ENCODE results near the gene SNED1. TPM values are rescaled to one million over a fixed set of nuclear protein-coding genes. Genes with fewer than 3 reads are reported as not detected.

The SNED1 gene
- polyA plus RNA-seq, 1 donor from 2014 or later: 0.32 TPM

DNA sequence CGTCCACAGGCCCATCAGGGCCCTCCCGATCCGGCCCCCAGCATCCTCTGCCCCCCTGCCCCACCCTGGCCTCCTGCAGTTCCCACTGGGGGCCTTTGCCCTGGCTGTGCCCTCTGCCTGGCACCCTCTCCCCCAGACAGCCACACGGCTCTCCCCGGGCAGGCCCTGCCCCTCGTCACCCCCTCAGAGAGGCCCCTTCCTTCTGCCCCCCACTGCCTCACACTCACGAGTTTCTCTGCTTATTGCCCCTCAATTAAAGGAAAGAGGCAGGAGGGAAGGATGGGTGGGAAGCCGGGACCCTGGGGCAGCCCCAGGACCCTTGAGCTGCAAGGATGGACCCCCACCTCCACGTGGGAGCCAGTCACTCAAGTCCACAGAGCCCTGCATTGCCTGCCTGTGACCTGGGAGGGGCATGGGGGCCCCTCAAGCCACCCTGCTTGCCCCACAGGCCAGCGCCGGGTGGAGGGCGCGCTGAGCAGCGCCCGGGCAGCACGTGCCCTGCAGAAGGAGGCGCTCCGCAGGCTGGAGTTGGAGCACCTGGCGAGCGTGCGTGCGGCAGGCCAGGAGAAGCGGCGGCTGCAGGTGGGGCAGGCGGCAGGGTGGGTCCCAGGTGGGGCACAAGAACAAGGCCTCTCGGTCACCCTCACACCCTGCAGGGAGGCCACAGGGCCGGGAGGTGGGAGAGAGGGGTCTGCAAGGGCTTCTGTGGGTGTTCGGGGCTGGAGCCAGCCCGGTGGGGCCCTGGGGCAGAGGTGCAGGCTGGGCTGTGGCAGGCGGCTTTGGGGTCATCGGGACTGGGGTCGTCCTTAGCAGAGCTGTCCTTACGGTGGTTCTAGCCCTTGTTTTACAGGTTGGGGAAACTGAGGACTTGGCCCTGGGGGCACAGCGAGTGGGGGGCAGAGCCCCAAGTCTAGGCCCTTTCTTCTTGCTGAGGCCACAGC lies 30.5 kb upstream of the SNED1 start:
- no peaks in the 10 kb centered on the region for H3K9me3 ChIP-seq (ENCODE audit: low read length)
- no peak overlapping the region for H3K4me3 ChIP-seq (ENCODE audit: low read length)
- no peaks in the 10 kb centered on the region for H3K27me3 ChIP-seq (ENCODE audit: insufficient read depth, low read depth, low read length)
- H3K36me3 ChIP-seq (ENCODE audit: insufficient read depth, low read length): no peaks in the 10 kb centered on the region
- no peaks in the 10 kb centered on the region for H3F3A ChIP-seq (ENCODE audit: insufficient read depth, low read length, poor library complexity, severe bottlenecking)
- no peak overlapping the region for H3K4me2 ChIP-seq (ENCODE audit: low read length)
- no peaks in the 10 kb centered on the region for H3K79me2 ChIP-seq (replicated peaks; ENCODE audit: insufficient read depth, low read length)
- no peak overlapping the region for H2AFZ ChIP-seq (ENCODE audit: low read depth, low read length)
- H3K9ac ChIP-seq (ENCODE audit: low read length): no peak overlapping the region
- TF ChIP-seq TAF1 (IDR thresholded peaks at IDR 0.05; ENCODE audit: low read depth): no peak
- no peak for TF ChIP-seq POLR2AphosphoS5 (IDR thresholded peaks at IDR 0.05)
- no peak for TF ChIP-seq SMC3 (conservative IDR thresholded peaks at IDR 0.05; ENCODE audit: poor library complexity)
- TF ChIP-seq MXI1 (conservative IDR thresholded peaks at IDR 0.05; ENCODE audit: poor library complexity, severe bottlenecking): no peak
- no peak for TF ChIP-seq RAD21 (conservative IDR thresholded peaks at IDR 0.05)
- TF ChIP-seq, protein P1, sequence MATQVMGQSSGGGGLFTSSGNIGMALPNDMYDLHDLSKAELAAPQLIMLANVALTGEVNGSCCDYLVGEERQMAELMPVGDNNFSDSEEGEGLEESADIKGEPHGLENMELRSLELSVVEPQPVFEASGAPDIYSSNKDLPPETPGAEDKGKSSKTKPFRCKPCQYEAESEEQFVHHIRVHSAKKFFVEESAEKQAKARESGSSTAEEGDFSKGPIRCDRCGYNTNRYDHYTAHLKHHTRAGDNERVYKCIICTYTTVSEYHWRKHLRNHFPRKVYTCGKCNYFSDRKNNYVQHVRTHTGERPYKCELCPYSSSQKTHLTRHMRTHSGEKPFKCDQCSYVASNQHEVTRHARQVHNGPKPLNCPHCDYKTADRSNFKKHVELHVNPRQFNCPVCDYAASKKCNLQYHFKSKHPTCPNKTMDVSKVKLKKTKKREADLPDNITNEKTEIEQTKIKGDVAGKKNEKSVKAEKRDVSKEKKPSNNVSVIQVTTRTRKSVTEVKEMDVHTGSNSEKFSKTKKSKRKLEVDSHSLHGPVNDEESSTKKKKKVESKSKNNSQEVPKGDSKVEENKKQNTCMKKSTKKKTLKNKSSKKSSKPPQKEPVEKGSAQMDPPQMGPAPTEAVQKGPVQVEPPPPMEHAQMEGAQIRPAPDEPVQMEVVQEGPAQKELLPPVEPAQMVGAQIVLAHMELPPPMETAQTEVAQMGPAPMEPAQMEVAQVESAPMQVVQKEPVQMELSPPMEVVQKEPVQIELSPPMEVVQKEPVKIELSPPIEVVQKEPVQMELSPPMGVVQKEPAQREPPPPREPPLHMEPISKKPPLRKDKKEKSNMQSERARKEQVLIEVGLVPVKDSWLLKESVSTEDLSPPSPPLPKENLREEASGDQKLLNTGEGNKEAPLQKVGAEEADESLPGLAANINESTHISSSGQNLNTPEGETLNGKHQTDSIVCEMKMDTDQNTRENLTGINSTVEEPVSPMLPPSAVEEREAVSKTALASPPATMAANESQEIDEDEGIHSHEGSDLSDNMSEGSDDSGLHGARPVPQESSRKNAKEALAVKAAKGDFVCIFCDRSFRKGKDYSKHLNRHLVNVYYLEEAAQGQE (IDR thresholded peaks at IDR 0.05; ENCODE audit: borderline replicate concordance): no peak
- TF ChIP-seq EP300 (conservative IDR thresholded peaks at IDR 0.05; ENCODE audit: poor library complexity, severe bottlenecking): no peak
- TF ChIP-seq, protein P2, sequence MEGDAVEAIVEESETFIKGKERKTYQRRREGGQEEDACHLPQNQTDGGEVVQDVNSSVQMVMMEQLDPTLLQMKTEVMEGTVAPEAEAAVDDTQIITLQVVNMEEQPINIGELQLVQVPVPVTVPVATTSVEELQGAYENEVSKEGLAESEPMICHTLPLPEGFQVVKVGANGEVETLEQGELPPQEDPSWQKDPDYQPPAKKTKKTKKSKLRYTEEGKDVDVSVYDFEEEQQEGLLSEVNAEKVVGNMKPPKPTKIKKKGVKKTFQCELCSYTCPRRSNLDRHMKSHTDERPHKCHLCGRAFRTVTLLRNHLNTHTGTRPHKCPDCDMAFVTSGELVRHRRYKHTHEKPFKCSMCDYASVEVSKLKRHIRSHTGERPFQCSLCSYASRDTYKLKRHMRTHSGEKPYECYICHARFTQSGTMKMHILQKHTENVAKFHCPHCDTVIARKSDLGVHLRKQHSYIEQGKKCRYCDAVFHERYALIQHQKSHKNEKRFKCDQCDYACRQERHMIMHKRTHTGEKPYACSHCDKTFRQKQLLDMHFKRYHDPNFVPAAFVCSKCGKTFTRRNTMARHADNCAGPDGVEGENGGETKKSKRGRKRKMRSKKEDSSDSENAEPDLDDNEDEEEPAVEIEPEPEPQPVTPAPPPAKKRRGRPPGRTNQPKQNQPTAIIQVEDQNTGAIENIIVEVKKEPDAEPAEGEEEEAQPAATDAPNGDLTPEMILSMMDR (IDR thresholded peaks at IDR 0.05; ENCODE audit: poor library complexity, severe bottlenecking): no peak
- no peak for TF ChIP-seq EZH2 (IDR thresholded peaks at IDR 0.05; ENCODE audit: borderline replicate concordance, insufficient read depth, low read length, poor library complexity, severe bottlenecking)
- H3K27ac ChIP-seq (ENCODE audit: low read length): no peak overlapping the region
- no peaks in the 10 kb centered on the region for H3K9me2 ChIP-seq (ENCODE audit: insufficient read depth, low read length)
- no peaks in the 10 kb centered on the region for H4K20me1 ChIP-seq (ENCODE audit: insufficient read depth)

DNA sequence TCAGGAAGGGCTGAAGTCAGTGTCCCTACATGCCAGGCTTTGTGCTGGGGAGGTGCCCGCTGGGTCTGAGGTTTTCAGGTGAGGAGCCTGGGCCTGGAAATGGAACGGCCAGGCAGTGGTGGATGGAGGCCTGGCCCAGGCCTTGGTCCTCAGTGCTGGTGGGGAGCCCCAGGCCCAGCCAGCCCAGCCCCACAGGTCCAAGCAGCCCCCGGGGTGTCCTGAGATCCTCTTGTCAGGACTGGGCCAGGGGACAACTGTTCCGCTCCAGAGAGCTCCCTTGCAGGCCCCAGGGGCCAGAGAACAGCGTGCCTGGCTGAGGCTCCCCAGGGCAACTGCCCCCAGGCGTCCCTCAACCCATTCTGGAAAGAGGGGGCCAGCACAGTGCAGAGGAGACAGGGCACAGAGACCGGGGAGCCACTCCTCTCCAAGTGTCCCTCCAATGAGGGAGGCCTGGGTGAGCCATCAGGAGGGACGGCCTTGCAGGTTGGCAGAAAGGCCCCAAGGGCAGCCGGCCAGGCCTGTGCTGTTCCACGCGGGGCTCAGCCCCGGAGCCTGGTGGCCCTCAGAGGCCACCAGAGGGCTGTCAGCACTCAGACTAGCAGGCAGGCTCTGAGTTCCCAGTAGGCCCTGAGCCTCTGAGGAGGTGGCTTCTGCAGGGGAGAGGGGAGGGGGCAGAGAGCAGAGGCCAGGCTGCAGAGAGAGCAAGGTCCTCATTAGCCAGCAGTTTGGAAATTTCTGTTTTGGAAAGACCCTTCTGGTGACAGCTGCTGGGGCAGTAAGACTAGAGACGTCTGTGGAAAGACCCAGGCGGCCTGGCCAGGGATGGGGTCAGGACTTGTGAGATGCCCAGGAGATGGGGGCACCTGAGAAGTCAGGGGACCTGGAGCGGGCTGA lies 29.4 kb upstream of the SNED1 start:
- no peak overlapping the region for H3K4me3 ChIP-seq (ENCODE audit: low read length)
- no peak overlapping the region for H3K4me2 ChIP-seq (ENCODE audit: low read length)
- H3K9me3 ChIP-seq (ENCODE audit: low read length): no peaks in the 10 kb centered on the region
- H3K9ac ChIP-seq (ENCODE audit: low read length): no peak overlapping the region
- no peaks in the 10 kb centered on the region for H3K27me3 ChIP-seq (ENCODE audit: insufficient read depth, low read depth, low read length)
- no peaks in the 10 kb centered on the region for H3F3A ChIP-seq (ENCODE audit: insufficient read depth, low read length, poor library complexity, severe bottlenecking)
- no peaks in the 10 kb centered on the region for H4K20me1 ChIP-seq (ENCODE audit: insufficient read depth)
- no peak overlapping the region for H2AFZ ChIP-seq (ENCODE audit: low read depth, low read length)
- no peaks in the 10 kb centered on the region for H3K79me2 ChIP-seq (replicated peaks; ENCODE audit: insufficient read depth, low read length)
- TF ChIP-seq EP300 (conservative IDR thresholded peaks at IDR 0.05; ENCODE audit: poor library complexity, severe bottlenecking) (no peak), SMC3 (conservative IDR thresholded peaks at IDR 0.05; ENCODE audit: poor library complexity) (no peak), MXI1 (conservative IDR thresholded peaks at IDR 0.05; ENCODE audit: poor library complexity, severe bottlenecking) (no peak), RAD21 (conservative IDR thresholded peaks at IDR 0.05) (no peak), TAF1 (IDR thresholded peaks at IDR 0.05; ENCODE audit: low read depth) (no peak), POLR2AphosphoS5 (IDR thresholded peaks at IDR 0.05) (no peak), EZH2 (IDR thresholded peaks at IDR 0.05; ENCODE audit: borderline replicate concordance, insufficient read depth, low read length, poor library complexity, severe bottlenecking) (no peak)
- TF ChIP-seq, protein P1 (IDR thresholded peaks at IDR 0.05; ENCODE audit: borderline replicate concordance): no peak
- TF ChIP-seq, protein P2 (IDR thresholded peaks at IDR 0.05; ENCODE audit: poor library complexity, severe bottlenecking): no peak
- H3K27ac ChIP-seq (ENCODE audit: low read length): no peak overlapping the region
- no peaks in the 10 kb centered on the region for H3K36me3 ChIP-seq (ENCODE audit: insufficient read depth, low read length)
- H3K9me2 ChIP-seq (ENCODE audit: insufficient read depth, low read length): no peaks in the 10 kb centered on the region

All from neural cell (in vitro differentiated cells).